Activated naive CD4-positive, alpha-beta T cell treated with anti-CD3 and anti-CD28 coated beads, Interleukin-2, amount 10 ng/mL, durations not matched to agents 7 days and 5 days (primary cell): ENCODE results near the gene ASPSCR1.

Experiments used
- CTCF ChIA-PET: fragments of 350-600 bp; sonication (Branson Sonifier 250); formaldehyde crosslinking; loops from one replicate; lab custom pipeline; 2021; ENCODE audit warnings: antibody characterized with exemption; lab: Charles Lee
- DNase-seq: peaks from one replicate; pipeline ENCODE4 v3.0.0-alpha.2; 2020
- H3K27ac Mint-ChIP-seq: one replicate; pipeline ENCODE4 v1.8.0; 2021; ENCODE audit warnings: mild to moderate bottlenecking, moderate library complexity, mixed read lengths
- H3K27me3 Mint-ChIP-seq: one replicate; pipeline ENCODE4 v1.8.0; 2021; ENCODE audit warnings: mild to moderate bottlenecking, mixed read lengths
- H3K36me3 Mint-ChIP-seq: one replicate; pipeline ENCODE4 v1.8.0; 2021; ENCODE audit warnings: mixed read lengths
- H3K4me1 Mint-ChIP-seq: one replicate; pipeline ENCODE4 v1.8.0; 2021; ENCODE audit warnings: mixed read lengths
- H3K4me3 Mint-ChIP-seq: one replicate; pipeline ENCODE4 v1.8.0; 2021; ENCODE audit warnings: mild to moderate bottlenecking, moderate library complexity, mixed read lengths
- H3K9me3 Mint-ChIP-seq: one replicate; pipeline ENCODE4 v1.8.0; 2021; ENCODE audit warnings: mixed read lengths

Gene ASPSCR1, protein sequence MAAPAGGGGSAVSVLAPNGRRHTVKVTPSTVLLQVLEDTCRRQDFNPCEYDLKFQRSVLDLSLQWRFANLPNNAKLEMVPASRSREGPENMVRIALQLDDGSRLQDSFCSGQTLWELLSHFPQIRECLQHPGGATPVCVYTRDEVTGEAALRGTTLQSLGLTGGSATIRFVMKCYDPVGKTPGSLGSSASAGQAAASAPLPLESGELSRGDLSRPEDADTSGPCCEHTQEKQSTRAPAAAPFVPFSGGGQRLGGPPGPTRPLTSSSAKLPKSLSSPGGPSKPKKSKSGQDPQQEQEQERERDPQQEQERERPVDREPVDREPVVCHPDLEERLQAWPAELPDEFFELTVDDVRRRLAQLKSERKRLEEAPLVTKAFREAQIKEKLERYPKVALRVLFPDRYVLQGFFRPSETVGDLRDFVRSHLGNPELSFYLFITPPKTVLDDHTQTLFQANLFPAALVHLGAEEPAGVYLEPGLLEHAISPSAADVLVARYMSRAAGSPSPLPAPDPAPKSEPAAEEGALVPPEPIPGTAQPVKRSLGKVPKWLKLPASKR

DNA sequence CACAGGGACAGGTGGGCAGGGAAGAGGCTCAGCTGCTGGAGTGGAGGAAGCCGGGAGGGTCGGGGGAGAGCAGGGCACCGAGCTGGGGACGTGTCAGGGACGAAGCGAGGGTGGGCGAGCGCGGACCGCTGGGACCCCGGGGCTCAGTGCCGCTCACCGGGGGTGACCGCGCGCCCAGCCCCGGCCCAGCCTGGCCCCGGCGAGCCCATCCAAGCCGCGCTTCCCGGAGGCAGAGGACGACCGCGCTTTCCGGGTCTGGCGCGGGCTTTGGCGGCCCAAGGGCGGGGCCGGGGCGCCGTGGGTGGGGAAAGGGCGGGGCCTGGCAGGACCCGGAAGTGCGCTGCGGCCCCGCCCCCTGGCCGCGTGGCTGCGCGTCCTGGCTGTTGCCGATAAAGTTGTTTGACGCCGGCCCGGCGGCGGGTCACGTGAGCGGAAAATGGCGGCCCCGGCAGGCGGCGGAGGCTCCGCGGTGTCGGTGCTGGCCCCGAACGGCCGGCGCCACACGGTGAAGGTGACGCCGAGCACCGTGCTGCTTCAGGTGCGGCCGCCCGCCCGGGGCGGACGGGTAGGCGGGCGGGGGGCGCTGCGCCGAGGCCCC is at the start of gene ASPSCR1:
Gene ASPSCR1 (plus strand): TSS at position 419 of the 598 bp plus-strand sequence. CDS start 18 bp downstream, at position 437.
- H3K36me3 Mint-ChIP-seq, result peaks cover 10% of the 10 kb centered on the region
- peaks cover 39% of the 10 kb centered on the region for H3K27me3 Mint-ChIP-seq
- CTCF ChIA-PET, result interaction anchor here (1.5 kb wide), 1 partner anchor 18 kb away, joined by 4 read pairs; no protein-coding TSS in a partner anchor
- peaks cover 48% of the 10 kb centered on the region for H3K4me1 Mint-ChIP-seq
- H3K4me3 Mint-ChIP-seq, result peak within 1 kb of the TSS; percentile 93
- peaks cover 6% of the 10 kb centered on the region for H3K9me3 Mint-ChIP-seq
- DNase-seq, result peak; percentile 91
- H3K27ac Mint-ChIP-seq, result peak within 1 kb of the TSS; percentile 94

DNA sequence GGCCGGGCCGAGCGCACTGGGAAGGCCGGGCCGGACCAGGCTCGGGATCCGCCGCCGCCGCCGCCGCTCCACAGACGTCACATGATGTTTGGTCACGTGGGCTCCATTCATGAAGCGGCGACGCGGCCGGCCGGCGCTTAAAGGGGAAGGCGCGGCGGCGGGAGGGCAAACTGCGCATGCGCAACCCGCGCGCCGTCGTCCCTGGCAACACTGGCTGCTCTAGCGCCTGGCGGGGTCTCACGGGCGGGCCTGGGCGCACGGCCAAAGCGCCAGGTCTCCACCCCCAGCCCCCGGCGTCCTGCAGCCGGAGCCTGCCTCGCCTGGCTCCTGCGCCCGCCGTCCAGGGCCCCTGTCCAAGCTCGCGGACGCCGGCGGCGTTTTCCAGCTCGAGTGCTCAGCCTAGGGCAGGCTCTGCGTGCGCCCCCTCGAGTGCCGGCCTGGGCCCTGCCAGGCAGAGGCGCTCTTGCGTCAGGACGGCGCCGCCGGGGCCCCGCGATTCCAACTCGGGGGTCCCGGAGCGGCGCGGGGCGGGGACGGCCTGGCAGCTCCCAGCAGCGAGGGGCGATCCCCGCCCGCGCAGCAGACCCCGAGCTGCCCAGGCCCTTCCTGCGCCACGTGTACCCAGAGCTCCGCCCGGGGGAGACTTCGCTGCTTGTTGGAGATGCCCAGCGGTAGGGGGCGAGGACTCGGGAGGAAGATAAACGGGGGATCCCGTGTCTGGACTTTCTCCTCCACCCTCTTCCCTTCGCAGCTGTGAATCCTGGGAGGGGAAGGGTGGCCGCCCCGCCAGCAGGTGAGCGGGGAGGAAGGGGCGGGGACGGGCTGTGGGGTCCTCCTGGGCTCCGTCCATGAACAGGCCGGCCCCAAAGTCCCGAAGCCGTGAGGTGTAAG is 49.5 kb upstream of the ASPSCR1 start, which contains the start of gene MAFG:
Gene MAFG (minus strand): TSS at position 83 of the 891 bp plus-strand sequence. CDS start 4,550 bp downstream, outside the sequence.
- Mint-ChIP-seq H3K27me3 (peaks cover 39% of the 10 kb centered on the region), H3K4me1 (peaks cover 41% of the 10 kb centered on the region), H3K27ac (peak within 1 kb of the TSS; percentile 94), H3K36me3 (peaks cover under 1% of the 10 kb centered on the region), H3K9me3 (no peaks in the 10 kb centered on the region), H3K4me3 (peak within 1 kb of the TSS; percentile 88)
- CTCF ChIA-PET, result interaction anchor here (0.8 to 2.3 kb wide), 4 partner anchors 11 to 110 kb away, joined by 3 to 8 read pairs (median 4); partner anchors contain the start of genes DCXR and SIRT7
- DNase-seq, result peak; percentile 91

DNA sequence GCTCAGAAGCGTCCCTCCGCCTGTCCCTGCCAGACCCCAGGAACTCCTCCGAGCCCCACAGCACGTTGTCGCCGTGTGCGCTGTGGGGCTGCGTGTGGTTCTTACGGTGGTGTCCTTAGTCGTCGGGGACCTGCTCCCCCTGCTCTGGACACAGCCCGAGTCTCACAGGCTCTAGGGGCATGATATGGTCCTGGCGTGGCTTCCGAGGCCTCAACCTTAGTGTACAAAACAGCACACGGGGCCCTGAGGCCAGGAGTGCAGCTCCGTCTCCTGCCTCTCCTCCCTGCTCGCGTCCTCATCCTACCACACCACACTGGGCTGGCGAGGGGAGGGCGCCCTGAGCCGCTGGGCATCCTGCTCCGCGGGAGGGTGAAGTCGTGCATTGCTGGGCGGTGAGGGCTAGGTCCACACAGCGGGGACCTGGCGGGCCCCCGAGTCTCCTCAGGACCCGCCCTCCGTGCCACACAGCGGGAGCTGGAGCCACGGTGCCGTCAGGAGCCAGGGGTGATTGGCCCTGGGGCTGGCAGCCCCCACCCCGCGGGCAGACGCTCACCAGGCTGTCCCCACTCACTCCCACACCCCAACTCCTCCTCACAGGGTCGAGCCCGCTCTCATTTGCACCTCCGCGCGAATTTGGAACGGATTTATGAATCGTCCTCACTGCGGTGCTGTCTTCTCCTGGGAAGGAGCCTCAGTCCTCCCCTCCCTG is 48.7 kb upstream of the ASPSCR1 start:
- H3K9me3 Mint-ChIP-seq, result no peaks in the 10 kb centered on the region
- no peaks in the 10 kb centered on the region for H3K36me3 Mint-ChIP-seq
- CTCF ChIA-PET, result interaction anchor here (2.3 kb wide), 1 partner anchor 12 kb away, joined by 8 read pairs; the partner anchor contains the start of gene SIRT7
- no peak overlapping the region for H3K27ac Mint-ChIP-seq
- peaks cover 39% of the 10 kb centered on the region for H3K27me3 Mint-ChIP-seq
- peaks cover 38% of the 10 kb centered on the region for H3K4me1 Mint-ChIP-seq
- no peak for DNase-seq
- H3K4me3 Mint-ChIP-seq, result peak overlapping the region; percentile 58

DNA sequence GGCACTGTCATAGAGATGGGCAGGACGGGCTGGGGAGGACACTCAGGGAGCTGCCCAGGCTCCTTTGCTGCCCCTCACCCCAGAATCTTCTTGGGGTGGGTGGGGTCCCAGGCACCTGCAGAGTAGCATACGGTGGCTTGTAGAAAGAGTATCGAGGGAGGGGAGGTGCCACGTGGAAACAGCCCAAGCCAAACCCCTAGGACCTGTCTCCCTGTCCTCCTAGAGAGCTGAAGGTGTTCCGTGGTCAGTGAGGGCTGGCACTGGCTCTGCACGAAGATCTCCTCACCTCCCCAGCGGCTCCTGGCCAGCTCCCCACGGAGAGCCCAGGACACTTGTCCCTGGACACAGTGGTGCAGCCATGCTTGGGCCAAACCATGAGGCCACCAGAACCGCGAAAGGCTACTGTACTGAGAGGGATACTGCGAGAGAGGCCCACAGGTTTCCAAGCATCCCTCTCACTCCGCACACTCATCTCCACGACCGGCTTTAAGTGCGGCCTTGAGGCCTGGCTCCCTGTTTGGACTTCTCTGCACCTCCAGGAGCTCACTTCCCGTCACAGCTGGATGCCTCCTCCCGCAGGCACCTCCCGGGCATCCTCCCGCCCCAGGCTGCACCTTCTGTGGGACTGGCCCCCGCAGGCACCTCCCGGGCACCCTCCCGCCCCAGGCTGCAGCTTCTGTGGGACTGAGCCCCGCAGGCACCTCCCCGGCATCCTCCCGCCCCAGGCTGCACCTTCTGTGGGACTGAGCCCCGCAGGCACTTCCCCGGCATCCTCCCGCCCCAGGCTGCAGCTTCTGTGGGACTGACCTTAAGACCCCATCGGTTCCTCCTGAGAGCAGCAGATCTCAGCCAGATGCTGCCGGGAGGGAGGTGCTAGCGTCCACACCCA is 47.9 kb upstream of the ASPSCR1 start:
- H3K36me3 Mint-ChIP-seq, result no peaks in the 10 kb centered on the region
- peaks cover 31% of the 10 kb centered on the region for H3K4me1 Mint-ChIP-seq
- no peaks in the 10 kb centered on the region for H3K9me3 Mint-ChIP-seq
- no peak overlapping the region for H3K27ac Mint-ChIP-seq
- CTCF ChIA-PET, result no interaction called here
- peak overlapping the region; percentile 49 for H3K4me3 Mint-ChIP-seq
- DNase-seq, result no peak
- peaks cover 39% of the 10 kb centered on the region for H3K27me3 Mint-ChIP-seq

GRCh38 chr17:81930142-81931125 is 47.0 kb upstream of the ASPSCR1 start:
- H3K4me1 Mint-ChIP-seq, result peaks cover 21% of the 10 kb centered on the region
- CTCF ChIA-PET, result no interaction called here
- peak overlapping the region; percentile 15 for H3K4me3 Mint-ChIP-seq
- no peaks in the 10 kb centered on the region for H3K36me3 Mint-ChIP-seq
- peak overlapping the region; percentile 49 for H3K27ac Mint-ChIP-seq
- H3K27me3 Mint-ChIP-seq, result peaks cover 39% of the 10 kb centered on the region
- no peaks in the 10 kb centered on the region for H3K9me3 Mint-ChIP-seq
- no peak for DNase-seq

GRCh38 chr17:81931189-81931556 is 46.3 kb upstream of the ASPSCR1 start:
- no peaks in the 10 kb centered on the region for H3K9me3 Mint-ChIP-seq
- peaks cover 20% of the 10 kb centered on the region for H3K4me1 Mint-ChIP-seq
- H3K27ac Mint-ChIP-seq, result peak overlapping the region; percentile 17
- no peak for DNase-seq
- H3K4me3 Mint-ChIP-seq, result peak overlapping the region; percentile 15
- H3K27me3 Mint-ChIP-seq, result peaks cover 39% of the 10 kb centered on the region
- H3K36me3 Mint-ChIP-seq, result no peaks in the 10 kb centered on the region
- CTCF ChIA-PET, result no interaction called here

DNA sequence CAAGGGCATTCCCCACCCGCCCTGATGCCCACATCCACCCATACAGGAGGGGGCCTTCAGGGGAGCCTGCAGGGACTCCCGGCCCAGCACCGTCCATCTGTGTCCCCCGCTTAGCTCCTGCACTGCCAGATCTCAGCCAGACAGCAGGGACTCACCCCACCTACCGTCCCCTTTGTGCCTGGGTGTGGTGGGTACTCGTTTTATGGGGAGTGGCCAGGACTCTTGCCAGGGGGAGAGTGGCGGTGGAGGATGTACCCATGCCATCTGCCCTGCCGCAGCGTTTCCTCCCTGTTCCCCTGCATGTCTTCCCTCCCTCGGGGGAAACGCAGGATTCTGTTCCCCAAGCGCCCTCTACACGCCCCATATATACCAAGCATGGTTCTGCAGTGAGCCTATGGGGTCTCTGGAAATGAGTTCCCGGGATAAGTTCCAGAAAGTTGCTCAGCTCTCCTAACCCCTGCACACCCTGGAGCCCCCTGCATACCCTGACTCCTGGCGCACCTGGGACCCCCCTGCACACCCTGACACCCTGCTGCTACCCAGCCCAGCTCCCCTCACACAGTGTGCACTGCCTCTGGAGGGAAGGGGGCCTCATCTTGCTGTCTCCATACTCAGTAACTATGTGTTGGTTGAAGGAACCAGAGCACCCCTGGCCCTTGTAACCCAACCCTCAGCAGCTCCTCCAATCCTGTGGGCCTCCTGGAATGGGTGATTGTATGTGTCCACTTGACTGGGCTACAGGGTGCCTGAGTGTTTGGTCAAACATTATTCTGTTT is 45.7 kb upstream of the ASPSCR1 start:
- Mint-ChIP-seq H3K4me1 (peaks cover 20% of the 10 kb centered on the region), H3K36me3 (no peaks in the 10 kb centered on the region), H3K27ac (no peak overlapping the region), H3K4me3 (no peak overlapping the region), H3K9me3 (no peaks in the 10 kb centered on the region), H3K27me3 (peaks cover 39% of the 10 kb centered on the region)
- DNase-seq, result no peak
- CTCF ChIA-PET, result no interaction called here

- Mint-ChIP-seq H3K4me1 (peaks cover 20% of the 10 kb centered on the region), H3K27me3 (peaks cover 39% of the 10 kb centered on the region), H3K4me3 (no peak overlapping the region), H3K9me3 (no peaks in the 10 kb centered on the region), H3K36me3 (no peaks in the 10 kb centered on the region), H3K27ac (peak overlapping the region; percentile 24)
- CTCF ChIA-PET, result no interaction called here
- DNase-seq, result no peak
Observed at GRCh38 chr17:81932333-81932983, 45.0 kb upstream of the ASPSCR1 start.

- H3K27me3 Mint-ChIP-seq, result peaks cover 37% of the 10 kb centered on the region
- no peak overlapping the region for H3K4me3 Mint-ChIP-seq
- H3K36me3 Mint-ChIP-seq, result no peaks in the 10 kb centered on the region
- CTCF ChIA-PET, result no interaction called here
- H3K27ac Mint-ChIP-seq, result no peak overlapping the region
- DNase-seq, result no peak
- H3K4me1 Mint-ChIP-seq, result peaks cover 28% of the 10 kb centered on the region
- no peaks in the 10 kb centered on the region for H3K9me3 Mint-ChIP-seq
Observed at GRCh38 chr17:81933178-81933699, 44.2 kb upstream of the ASPSCR1 start.

- no peak for DNase-seq
- Mint-ChIP-seq H3K9me3 (no peaks in the 10 kb centered on the region), H3K4me1 (peaks cover 22% of the 10 kb centered on the region), H3K36me3 (no peaks in the 10 kb centered on the region), H3K4me3 (no peak overlapping the region), H3K27me3 (peaks cover 28% of the 10 kb centered on the region), H3K27ac (no peak overlapping the region)
- CTCF ChIA-PET, result no interaction called here
Observed at GRCh38 chr17:81934098-81934757, 43.2 kb upstream of the ASPSCR1 start.
